ENCODE results near the gene ANO3.

Gene ANO3

DNA sequence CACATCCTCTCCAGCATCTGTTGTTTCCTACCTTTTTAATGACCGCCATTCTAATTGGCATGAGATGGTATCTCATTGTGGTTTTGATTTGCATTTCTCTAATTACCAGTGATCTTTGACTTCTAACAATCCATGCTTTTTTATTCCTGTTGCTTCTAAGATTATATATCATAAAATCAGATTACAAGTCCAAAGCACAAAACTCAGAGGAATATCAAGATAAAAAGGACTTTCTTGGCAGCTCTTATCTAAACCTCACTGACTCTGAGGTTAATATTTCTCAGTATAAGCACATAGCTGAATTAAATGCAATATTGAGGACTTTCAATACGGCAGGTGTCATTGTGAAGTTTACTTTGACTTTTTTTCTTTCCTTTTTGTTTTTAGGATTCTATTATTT is 378.6 kb downstream of the ANO3 start:
- Histone ChIP-seq H3F3A (ENCODE audit: control insufficient read depth, insufficient read depth) (no peaks in the 10 kb centered on the region), H3K27me3 (ENCODE audit: control insufficient read depth, low read length) (no peaks in the 10 kb centered on the region; the same call in 1 of the 2 replicates), H3K4me3 (ENCODE audit: low read length) (no peak overlapping the region), H3K4me1 (ENCODE audit: control insufficient read depth, low read length) (no peaks in the 10 kb centered on the region), H3K79me2 (ENCODE audit: control insufficient read depth, low read length) (no peaks in the 10 kb centered on the region), H3K9me3 (ENCODE audit: control insufficient read depth, insufficient read depth, low read length) (no peaks in the 10 kb centered on the region), H3K4me2 (ENCODE audit: low read length) (no peak overlapping the region), H3K9me2 (replicated peaks; ENCODE audit: control insufficient read depth, low read length) (no peaks in the 10 kb centered on the region), H3K36me3 (ENCODE audit: control insufficient read depth, low read length) (no peaks in the 10 kb centered on the region), H4K20me1 (ENCODE audit: control insufficient read depth, insufficient read depth, low read depth, low read length) (no peaks in the 10 kb centered on the region), H3K27ac (ENCODE audit: low read depth, low read length) (no peak overlapping the region)
- TF ChIP-seq, protein P1, sequence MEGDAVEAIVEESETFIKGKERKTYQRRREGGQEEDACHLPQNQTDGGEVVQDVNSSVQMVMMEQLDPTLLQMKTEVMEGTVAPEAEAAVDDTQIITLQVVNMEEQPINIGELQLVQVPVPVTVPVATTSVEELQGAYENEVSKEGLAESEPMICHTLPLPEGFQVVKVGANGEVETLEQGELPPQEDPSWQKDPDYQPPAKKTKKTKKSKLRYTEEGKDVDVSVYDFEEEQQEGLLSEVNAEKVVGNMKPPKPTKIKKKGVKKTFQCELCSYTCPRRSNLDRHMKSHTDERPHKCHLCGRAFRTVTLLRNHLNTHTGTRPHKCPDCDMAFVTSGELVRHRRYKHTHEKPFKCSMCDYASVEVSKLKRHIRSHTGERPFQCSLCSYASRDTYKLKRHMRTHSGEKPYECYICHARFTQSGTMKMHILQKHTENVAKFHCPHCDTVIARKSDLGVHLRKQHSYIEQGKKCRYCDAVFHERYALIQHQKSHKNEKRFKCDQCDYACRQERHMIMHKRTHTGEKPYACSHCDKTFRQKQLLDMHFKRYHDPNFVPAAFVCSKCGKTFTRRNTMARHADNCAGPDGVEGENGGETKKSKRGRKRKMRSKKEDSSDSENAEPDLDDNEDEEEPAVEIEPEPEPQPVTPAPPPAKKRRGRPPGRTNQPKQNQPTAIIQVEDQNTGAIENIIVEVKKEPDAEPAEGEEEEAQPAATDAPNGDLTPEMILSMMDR (IDR thresholded peaks at IDR 0.05; ENCODE audit: low read depth, low read length, poor library complexity, severe bottlenecking), result no peak
- TF ChIP-seq EZH2phosphoT487 (IDR thresholded peaks at IDR 0.05; ENCODE audit: borderline replicate concordance, low read length), result no peak

DNA sequence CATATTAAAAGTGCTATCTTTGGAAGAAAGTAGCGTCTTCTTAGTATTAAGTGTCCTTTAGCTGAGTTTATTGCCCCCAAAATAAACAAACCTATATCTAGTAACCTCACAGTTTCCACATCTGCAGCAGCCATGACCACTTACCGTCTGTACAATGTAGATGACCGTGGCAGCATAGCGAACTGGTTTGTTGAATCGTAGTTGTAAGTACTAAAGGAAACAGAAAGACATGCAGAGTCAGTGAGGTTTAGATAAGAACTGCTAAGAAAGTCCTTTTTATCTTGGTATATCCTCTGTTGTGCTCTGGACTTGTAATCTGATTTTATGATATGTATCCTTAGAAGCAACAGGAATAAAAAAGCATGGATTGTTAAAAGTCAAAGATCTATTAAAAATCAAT is 380.6 kb downstream of the ANO3 start:
- Histone ChIP-seq H3K9me2 (replicated peaks; ENCODE audit: control insufficient read depth, low read length) (no peaks in the 10 kb centered on the region), H3F3A (ENCODE audit: control insufficient read depth, insufficient read depth) (no peaks in the 10 kb centered on the region), H3K27ac (ENCODE audit: low read depth, low read length) (no peak overlapping the region), H3K4me1 (ENCODE audit: control insufficient read depth, low read length) (no peaks in the 10 kb centered on the region), H3K4me2 (ENCODE audit: low read length) (no peak overlapping the region), H3K9me3 (ENCODE audit: control insufficient read depth, insufficient read depth, low read length) (no peaks in the 10 kb centered on the region), H3K4me3 (ENCODE audit: low read length) (no peak overlapping the region), H4K20me1 (ENCODE audit: control insufficient read depth, insufficient read depth, low read depth, low read length) (no peaks in the 10 kb centered on the region), H3K79me2 (ENCODE audit: control insufficient read depth, low read length) (no peaks in the 10 kb centered on the region), H3K36me3 (ENCODE audit: control insufficient read depth, low read length) (no peaks in the 10 kb centered on the region), H3K27me3 (ENCODE audit: control insufficient read depth, low read length) (no peaks in the 10 kb centered on the region; the same call in 1 of the 2 replicates)
- no peak for TF ChIP-seq EZH2phosphoT487 (IDR thresholded peaks at IDR 0.05; ENCODE audit: borderline replicate concordance, low read length)
- TF ChIP-seq, protein P1 (IDR thresholded peaks at IDR 0.05; ENCODE audit: low read depth, low read length, poor library complexity, severe bottlenecking), result no peak
